ENCODE measurements around the gene COL5A1. TPM values are rescaled to one million over a fixed set of nuclear protein-coding genes. Genes with fewer than 3 reads are reported as not detected.

Gene COL5A1
- total RNA-seq, 8 experiments from 2014 or later = 1.9 to 141 (median 3.6) TPM

DNA sequence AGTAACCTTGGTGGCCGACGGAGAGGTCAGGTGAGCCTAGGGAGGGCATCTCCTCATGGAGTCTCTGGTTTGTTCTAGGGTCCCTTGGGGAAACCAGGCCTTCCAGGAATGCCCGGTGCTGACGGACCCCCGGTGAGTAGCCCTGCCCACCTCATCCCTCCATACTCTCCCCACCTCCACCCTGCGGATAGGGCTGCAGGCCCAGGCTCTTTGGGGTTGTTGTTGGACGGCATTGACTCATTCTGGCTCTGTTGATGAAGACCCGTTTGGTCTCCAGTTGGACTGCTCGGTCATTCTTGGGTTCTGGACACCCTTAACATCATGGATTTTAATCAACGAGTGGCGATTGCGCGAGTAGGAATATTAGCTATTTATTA lies 126.7 kb downstream of the COL5A1 start:
- H3K4me3 ChIP-seq = no peak overlapping the region
- H3K27ac ChIP-seq = peak overlapping the region in 1 of 2 donors; percentile 51
- 80 to 96% methylated on average over 2 to 8 of the region's 13 CpGs; no CpG with 5 or more reads in 8 of the 10 experiments for WGBS, 10 experiments
- ATAC-seq (replicated peaks in 6 of 8) = no peak
- in situ Hi-C loops (cut with MboI; ENCODE audit: low pct_unique_long_range_greater_than_20kb in 2 of 9, low sequenced_read_pairs in 9 of 9, unreplicated experiment in 9 of 9) = no loop called here
- peaks cover 14 to 44% of the 10 kb centered on the region in 2 donors for H3K4me1 ChIP-seq (replicated peaks in 1 of 2)

DNA sequence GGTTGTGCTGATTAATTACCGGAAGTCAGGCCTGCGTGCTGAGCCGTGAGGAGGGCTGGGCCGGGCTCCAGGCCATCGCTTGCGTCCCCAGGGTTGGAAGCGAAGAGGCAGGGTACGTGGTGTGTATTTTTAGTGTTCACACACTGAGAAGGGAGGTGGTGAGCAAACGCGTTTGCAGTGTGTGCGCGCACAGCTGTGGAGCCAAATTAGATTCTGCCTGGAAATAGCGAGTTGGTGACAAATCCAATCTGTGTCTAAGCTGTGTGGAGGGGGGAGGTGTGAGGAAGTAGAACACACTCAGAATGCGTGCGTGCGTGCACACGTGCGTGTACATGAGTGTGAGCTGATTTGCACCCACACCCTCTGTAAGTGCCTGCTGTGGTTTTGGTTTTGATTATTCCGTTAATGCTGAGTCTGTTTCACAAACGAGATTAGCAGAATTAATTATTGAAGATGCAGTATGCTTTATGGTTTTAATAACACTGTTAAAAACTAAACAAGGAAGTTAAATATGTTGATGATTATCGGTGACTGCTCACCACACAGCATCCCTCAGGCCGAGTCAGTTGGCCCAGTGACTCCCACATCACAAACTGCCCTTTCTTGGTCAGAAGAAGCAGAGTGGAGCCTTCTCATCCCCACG lies 127.2 kb downstream of the COL5A1 start:
- 20 to 100% (median 91%) methylated on average over 1 to 19 of the region's 23 CpGs; no CpG with 5 or more reads in 1 of the 10 experiments for WGBS, 10 experiments
- Histone ChIP-seq H3K4me3 (no peak overlapping the region), H3K27ac (peak overlapping the region in 1 of 2 donors; percentile 51), H3K4me1 (replicated peaks in 1 of 2) (peaks cover 16 to 45% of the 10 kb centered on the region in 2 donors)
- in situ Hi-C loops (cut with MboI; ENCODE audit: low pct_unique_long_range_greater_than_20kb in 2 of 9, low sequenced_read_pairs in 9 of 9, unreplicated experiment in 9 of 9) = no loop called here
- ATAC-seq (replicated peaks in 6 of 8) = peak in 5 of 8 experiments; percentile 10 to 88 (median 53)

GRCh38 chr9:134770972-134771971 lies 129.7 kb downstream of the COL5A1 start:
- ATAC-seq (replicated peaks in 6 of 8) = no peak
- WGBS, 10 experiments = 74 to 98% (median 84%) methylated on average over 2 to 21 of the region's 34 CpGs; no CpG with 5 or more reads in 1 of the 10 experiments
- Histone ChIP-seq H3K4me1 (replicated peaks in 1 of 2) (peaks cover 31 to 49% of the 10 kb centered on the region in 2 donors), H3K27ac (no peak overlapping the region), H3K4me3 (no peak overlapping the region)
- in situ Hi-C loops (cut with MboI; ENCODE audit: low pct_unique_long_range_greater_than_20kb in 2 of 9, low sequenced_read_pairs in 9 of 9, unreplicated experiment in 9 of 9) = no loop called here

- no peak overlapping the region for H3K27ac ChIP-seq
- WGBS, 10 experiments = 73 to 84% (median 80%) methylated on average over 1 to 5 of the region's 12 CpGs; no CpG with 5 or more reads in 5 of the 10 experiments
- peaks cover 30 to 41% of the 10 kb centered on the region in 2 donors for H3K4me1 ChIP-seq (replicated peaks in 1 of 2)
- no peak for ATAC-seq (replicated peaks in 6 of 8)
- in situ Hi-C loops (cut with MboI; ENCODE audit: low pct_unique_long_range_greater_than_20kb in 2 of 9, low sequenced_read_pairs in 9 of 9, unreplicated experiment in 9 of 9) = no loop called here
- no peak overlapping the region for H3K4me3 ChIP-seq
Observed at GRCh38 chr9:134772331-134772730, 130.7 kb downstream of the COL5A1 start.

DNA sequence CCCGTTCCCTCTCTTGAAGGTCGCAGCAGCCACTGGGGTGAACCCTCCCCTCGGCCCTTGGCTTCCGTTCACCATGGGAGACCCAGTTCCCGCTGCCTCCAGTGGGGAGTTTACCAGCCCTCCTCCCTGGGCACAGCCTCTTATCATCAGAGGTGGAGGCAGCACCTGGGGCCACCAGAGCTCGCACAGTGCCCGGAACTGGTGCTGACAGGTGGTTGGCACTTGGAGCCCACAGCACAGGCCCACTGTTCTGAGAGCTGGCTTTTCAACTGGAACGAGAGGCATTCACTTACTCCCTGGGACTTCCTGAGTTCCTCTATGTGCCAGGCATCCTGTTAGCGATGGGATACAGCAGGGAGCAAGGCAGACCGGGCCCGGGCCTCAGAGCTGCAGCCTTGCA lies 132.2 kb downstream of the COL5A1 start:
- in situ Hi-C loops (cut with MboI; ENCODE audit: low pct_unique_long_range_greater_than_20kb in 2 of 9, low sequenced_read_pairs in 9 of 9, unreplicated experiment in 9 of 9) = no loop called here
- Histone ChIP-seq H3K4me1 (replicated peaks in 1 of 2) (peaks cover 32 to 36% of the 10 kb centered on the region in 2 donors), H3K27ac (peak overlapping the region in 1 of 2 donors; percentile 60), H3K4me3 (no peak overlapping the region)
- WGBS, 10 experiments = 86 to 100% methylated on average over 1 to 5 of the region's 11 CpGs; no CpG with 5 or more reads in 8 of the 10 experiments
- ATAC-seq (replicated peaks in 6 of 8) = no peak

- WGBS, 10 experiments = 62 to 100% (median 72%) methylated on average over 1 to 6 of the region's 10 CpGs; no CpG with 5 or more reads in 5 of the 10 experiments
- Histone ChIP-seq H3K27ac (peak overlapping the region; percentile 60 to 71), H3K4me3 (no peak overlapping the region), H3K4me1 (replicated peaks in 1 of 2) (peaks cover 33 to 35% of the 10 kb centered on the region in 2 donors)
- ATAC-seq (replicated peaks in 6 of 8) = peak in 3 of 8 experiments; percentile 1 to 11 (median 6)
- in situ Hi-C loops (cut with MboI; ENCODE audit: low pct_unique_long_range_greater_than_20kb in 2 of 9, low sequenced_read_pairs in 9 of 9, unreplicated experiment in 9 of 9) = no loop called here
Observed at GRCh38 chr9:134774410-134774809, 132.8 kb downstream of the COL5A1 start.

DNA sequence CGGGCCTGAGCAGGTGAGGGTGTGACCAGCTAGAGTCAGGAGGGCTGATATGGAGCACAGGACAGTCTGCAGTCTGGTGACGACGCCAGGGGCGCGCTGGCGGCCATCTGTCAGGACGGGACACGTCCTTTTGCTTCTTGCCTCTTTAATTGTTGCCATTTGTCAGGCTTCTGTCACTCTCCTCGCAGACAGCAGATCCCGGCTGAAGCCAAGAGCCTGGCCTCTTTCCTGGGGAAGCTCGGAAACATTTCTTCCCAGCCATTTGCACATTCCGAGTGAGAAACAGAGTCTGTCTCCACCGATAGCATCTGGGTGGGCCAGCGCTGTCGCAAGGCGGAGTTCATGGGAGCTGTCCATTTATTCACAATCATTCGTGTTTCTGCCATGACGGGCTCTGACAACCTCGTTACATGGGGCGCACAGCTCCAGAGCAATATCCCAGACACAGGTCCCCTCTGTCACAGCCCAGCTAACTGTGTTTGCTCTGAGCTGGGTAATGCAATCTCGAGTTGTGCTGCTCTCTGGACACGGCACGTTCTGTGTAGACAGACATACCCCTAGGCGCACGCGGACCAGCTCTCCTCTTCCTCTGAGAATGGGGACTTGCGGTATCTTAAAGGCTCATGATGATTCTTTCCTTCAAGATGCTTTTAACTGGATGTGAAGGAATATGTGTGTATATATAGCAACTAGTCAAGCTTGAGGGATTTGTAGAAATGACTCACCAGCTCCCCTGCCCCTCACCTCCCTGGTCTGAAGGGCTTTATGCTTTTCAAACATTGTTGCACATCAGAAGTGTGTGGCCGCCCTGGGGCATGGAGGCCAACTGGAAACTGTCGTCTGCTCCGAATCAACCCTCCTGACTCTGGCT lies 133.7 kb downstream of the COL5A1 start:
- ATAC-seq (replicated peaks in 6 of 8) = peak; percentile 13 to 84 (median 73)
- Histone ChIP-seq H3K4me3 (no peak overlapping the region), H3K27ac (peak overlapping the region; percentile 60 to 71), H3K4me1 (replicated peaks in 1 of 2) (peaks cover 33 to 35% of the 10 kb centered on the region in 2 donors)
- WGBS, 10 experiments = 35 to 80% (median 63%) methylated on average over 4 to 18 of the region's 30 CpGs; no CpG with 5 or more reads in 2 of the 10 experiments
- in situ Hi-C loops (cut with MboI; ENCODE audit: low pct_unique_long_range_greater_than_20kb in 2 of 9, low sequenced_read_pairs in 9 of 9, unreplicated experiment in 9 of 9) = no loop called here

DNA sequence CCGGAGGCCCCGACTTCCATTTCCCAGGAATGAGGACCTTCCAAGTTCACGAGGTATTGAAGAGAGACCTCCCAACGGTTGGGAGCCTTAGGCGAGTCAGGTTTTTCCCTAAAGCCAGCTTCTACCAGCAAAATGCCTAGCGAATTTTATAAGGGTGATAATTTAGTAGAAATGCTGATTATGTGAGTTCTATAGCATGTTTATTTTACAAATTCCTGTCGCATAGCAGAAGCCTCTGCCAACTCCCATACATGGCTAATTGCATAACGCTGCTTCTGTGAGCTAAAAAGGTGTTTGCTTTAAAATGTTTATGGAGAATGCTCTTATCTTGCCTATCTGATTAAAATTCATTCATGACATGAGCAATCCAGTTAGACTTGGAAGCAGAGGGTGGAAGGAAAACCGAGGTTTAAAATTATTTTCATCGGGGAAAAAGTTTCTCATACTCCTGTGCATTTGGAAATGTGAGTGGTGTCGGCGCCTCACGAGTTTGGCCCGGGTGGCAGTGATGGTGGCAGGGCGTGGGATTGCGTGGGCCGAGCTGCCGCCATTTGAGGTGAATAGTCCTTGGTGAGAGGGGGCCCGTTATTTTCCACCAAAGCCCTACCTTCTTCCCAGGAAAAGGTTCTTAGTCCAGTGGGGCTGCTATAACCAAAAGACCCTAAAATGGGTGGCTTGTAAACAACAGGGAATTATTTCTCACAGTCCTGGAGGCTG lies 134.6 kb downstream of the COL5A1 start:
- Histone ChIP-seq H3K4me1 (replicated peaks in 1 of 2) (peaks cover 33 to 35% of the 10 kb centered on the region in 2 donors), H3K27ac (peak overlapping the region; percentile 60 to 71), H3K4me3 (no peak overlapping the region)
- WGBS, 10 experiments = 0 to 91% (median 82%) methylated on average over 2 to 10 of the region's 19 CpGs; no CpG with 5 or more reads in 1 of the 10 experiments
- in situ Hi-C loops (cut with MboI; ENCODE audit: low pct_unique_long_range_greater_than_20kb in 2 of 9, low sequenced_read_pairs in 9 of 9, unreplicated experiment in 9 of 9) = no loop called here
- ATAC-seq (replicated peaks in 6 of 8) = peak in 2 of 8 experiments; percentile 6 to 45

DNA sequence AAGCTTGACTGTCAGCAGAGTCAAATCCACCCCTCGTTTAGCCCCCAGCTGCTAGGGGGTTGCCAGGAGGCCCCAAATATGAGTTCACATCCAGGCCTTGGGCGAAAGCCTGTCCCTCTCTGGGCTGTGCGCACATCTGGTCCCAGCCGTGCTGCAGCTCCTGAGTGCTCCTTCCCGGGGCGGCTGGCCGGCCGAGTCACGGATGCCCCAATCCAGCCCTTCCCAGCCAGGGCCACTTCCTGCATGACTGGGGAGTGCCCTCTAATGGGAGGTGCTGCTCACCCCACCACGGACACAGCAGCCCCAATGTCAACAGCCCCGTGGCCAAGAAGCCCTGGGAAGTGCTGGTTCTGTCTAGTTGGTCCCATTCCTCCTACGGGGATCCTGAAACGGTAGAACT lies 135.6 kb downstream of the COL5A1 start:
- H3K27ac ChIP-seq = no peak overlapping the region
- H3K4me1 ChIP-seq (replicated peaks in 1 of 2) = peaks cover 40 to 44% of the 10 kb centered on the region in 2 donors
- no peak for ATAC-seq (replicated peaks in 6 of 8)
- no peak overlapping the region for H3K4me3 ChIP-seq
- WGBS, 10 experiments = 0 to 80% methylated on average over 1 of the region's 13 CpGs; no CpG with 5 or more reads in 8 of the 10 experiments
- in situ Hi-C loops (cut with MboI; ENCODE audit: low pct_unique_long_range_greater_than_20kb in 2 of 9, low sequenced_read_pairs in 9 of 9, unreplicated experiment in 9 of 9) = no loop called here

DNA sequence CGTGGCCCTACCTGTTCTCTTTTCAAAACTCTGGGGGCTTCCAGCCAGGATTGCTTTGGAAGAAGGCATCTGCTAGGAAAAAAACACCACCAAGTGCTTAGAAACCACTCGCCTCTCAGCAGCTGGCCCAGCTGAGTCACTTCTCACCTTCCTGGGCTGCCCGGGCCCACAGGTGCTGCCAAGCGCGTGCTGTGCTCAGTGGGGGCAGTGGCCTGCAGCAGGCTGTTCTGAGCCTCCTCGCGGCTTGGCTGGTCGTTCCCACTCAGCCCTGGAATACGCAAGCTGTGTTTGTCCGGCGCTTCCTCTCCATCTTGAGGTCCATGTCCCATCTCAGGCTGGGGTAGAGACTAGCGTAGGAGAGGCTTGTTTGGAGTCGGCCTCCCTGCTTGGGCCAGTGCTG lies 136.6 kb downstream of the COL5A1 start:
- WGBS, 10 experiments = 71 to 95% (median 76%) methylated on average over 1 to 4 of the region's 13 CpGs; no CpG with 5 or more reads in 7 of the 10 experiments
- no peak for ATAC-seq (replicated peaks in 6 of 8)

DNA sequence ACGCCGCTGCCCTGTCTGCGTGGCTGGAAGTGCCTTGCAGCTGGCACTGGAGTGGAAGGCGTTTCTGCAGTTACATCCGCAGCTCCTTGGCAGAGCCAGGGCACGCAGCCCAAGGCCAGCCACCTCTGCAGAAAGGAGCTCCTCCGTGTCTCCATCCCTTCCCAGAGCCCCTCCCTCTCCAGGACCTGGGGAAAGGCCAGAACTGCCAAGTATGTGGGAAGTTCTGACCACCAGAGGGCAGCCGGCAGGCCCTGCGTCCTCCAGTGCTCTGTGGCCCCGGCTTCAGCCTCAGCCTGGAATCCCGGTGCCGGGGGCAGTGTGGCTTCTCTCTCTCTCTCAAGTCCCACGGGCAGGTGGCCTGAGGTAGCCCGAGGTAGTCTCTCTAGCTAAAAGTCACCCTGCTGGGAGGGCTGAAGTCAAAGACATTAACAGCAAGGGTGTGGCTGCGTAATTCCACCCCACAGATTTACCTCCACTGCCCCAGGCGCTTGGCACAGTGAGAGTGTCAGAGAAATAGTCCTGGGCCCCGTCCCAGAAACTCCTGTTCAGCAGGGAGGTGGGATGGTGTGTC lies 137.3 kb downstream of the COL5A1 start:
- ATAC-seq (replicated peaks in 6 of 8) = peak; percentile 8 to 84 (median 23)
- in situ Hi-C loops (cut with MboI; ENCODE audit: low pct_unique_long_range_greater_than_20kb in 2 of 9, low sequenced_read_pairs in 9 of 9, unreplicated experiment in 9 of 9) = no loop called here
- Histone ChIP-seq H3K4me3 (no peak overlapping the region), H3K4me1 (replicated peaks in 1 of 2) (peaks cover 38 to 43% of the 10 kb centered on the region in 2 donors), H3K27ac (no peak overlapping the region)
- 0 to 63% (median 37%) methylated on average over 1 to 9 of the region's 17 CpGs; no CpG with 5 or more reads in 4 of the 10 experiments for WGBS, 10 experiments

More for the DNA sequence above, 136.6 kb downstream of the COL5A1 start:
- no peak overlapping the region for H3K4me3 ChIP-seq
- in situ Hi-C loops (cut with MboI; ENCODE audit: low pct_unique_long_range_greater_than_20kb in 2 of 9, low sequenced_read_pairs in 9 of 9, unreplicated experiment in 9 of 9) = no loop called here
- H3K27ac ChIP-seq = no peak overlapping the region
- H3K4me1 ChIP-seq (replicated peaks in 1 of 2) = peaks cover 44 to 46% of the 10 kb centered on the region in 2 donors

All from motor neuron (in vitro differentiated cells).